Measurements from ENCODE around the gene LCE3E. TPM values are rescaled to one million over a fixed set of nuclear protein-coding genes. Genes with fewer than 3 reads are reported as not detected.

Gene LCE3E
- total and polyA plus RNA-seq, 5 donors from 2014 or later = not detected

Other genes with a start within 250 kb of the LCE3E start
- not detected for gene FLG, start 241.5 kb downstream of the LCE3E start, total RNA-seq
- not detected for gene FLG, start 241.5 kb downstream of the LCE3E start, polyA plus RNA-seq
- not detected for gene FLG2, start 206.8 kb downstream of the LCE3E start, total RNA-seq
- gene FLG2, start 206.8 kb downstream of the LCE3E start, polyA plus RNA-seq = not detected
- gene CRNN, start 152.5 kb downstream of the LCE3E start, total RNA-seq = not detected
- not detected for gene CRNN, start 152.5 kb downstream of the LCE3E start, polyA plus RNA-seq
- gene LCE5A, start 56.0 kb downstream of the LCE3E start, total RNA-seq = not detected
- not detected for gene LCE5A, start 56.0 kb downstream of the LCE3E start, polyA plus RNA-seq
- gene CRCT1, start 52.3 kb downstream of the LCE3E start, total RNA-seq = not detected
- gene CRCT1, start 52.3 kb downstream of the LCE3E start, polyA plus RNA-seq = not detected
- gene LCE3D, start 13.7 kb upstream of the LCE3E start, total RNA-seq = not detected
- not detected for gene LCE3D, start 13.7 kb upstream of the LCE3E start, polyA plus RNA-seq
- gene LCE3C, start 33.5 kb upstream of the LCE3E start, total RNA-seq = not detected
- not detected for gene LCE3C, start 33.5 kb upstream of the LCE3E start, polyA plus RNA-seq
- not detected for gene LCE3B, start 47.0 kb upstream of the LCE3E start, total RNA-seq
- not detected for gene LCE3B, start 47.0 kb upstream of the LCE3E start, polyA plus RNA-seq
- gene LCE3A, start 56.3 kb upstream of the LCE3E start, total RNA-seq = not detected
- gene LCE3A, start 56.3 kb upstream of the LCE3E start, polyA plus RNA-seq = not detected
- not detected for gene LCE2D, start 96.6 kb upstream of the LCE3E start, total RNA-seq
- not detected for gene LCE2D, start 96.6 kb upstream of the LCE3E start, polyA plus RNA-seq
- gene LCE2C, start 108.5 kb upstream of the LCE3E start, total RNA-seq = not detected
- not detected for gene LCE2C, start 108.5 kb upstream of the LCE3E start, polyA plus RNA-seq
- not detected for gene LCE2B, start 119.3 kb upstream of the LCE3E start, total RNA-seq
- not detected for gene LCE2B, start 119.3 kb upstream of the LCE3E start, polyA plus RNA-seq
- not detected for gene LCE2A, start 131.6 kb upstream of the LCE3E start, total RNA-seq
- gene LCE2A, start 131.6 kb upstream of the LCE3E start, polyA plus RNA-seq = not detected
- gene LCE4A, start 141.4 kb upstream of the LCE3E start, total RNA-seq = not detected
- not detected for gene LCE4A, start 141.4 kb upstream of the LCE3E start, polyA plus RNA-seq
- not detected for gene KPRP, start 191.2 kb upstream of the LCE3E start, total RNA-seq
- gene KPRP, start 191.2 kb upstream of the LCE3E start, polyA plus RNA-seq = not detected
- gene LCE1F, start 208.4 kb upstream of the LCE3E start, total RNA-seq = not detected
- not detected for gene LCE1F, start 208.4 kb upstream of the LCE3E start, polyA plus RNA-seq
- not detected for gene LCE1E, start 219.5 kb upstream of the LCE3E start, total RNA-seq
- not detected for gene LCE1E, start 219.5 kb upstream of the LCE3E start, polyA plus RNA-seq
- not detected for gene LCE1D, start 229.9 kb upstream of the LCE3E start, total RNA-seq
- not detected for gene LCE1D, start 229.9 kb upstream of the LCE3E start, polyA plus RNA-seq
- gene LCE1C, start 239.9 kb upstream of the LCE3E start, total RNA-seq = not detected
- not detected for gene LCE1C, start 239.9 kb upstream of the LCE3E start, polyA plus RNA-seq
- not detected for gene LCE1B, start 245.2 kb upstream of the LCE3E start, total RNA-seq
- not detected for gene LCE1B, start 245.2 kb upstream of the LCE3E start, polyA plus RNA-seq

Data from CD4-positive, CD25-positive, alpha-beta regulatory T cell (primary cell).